ENCODE results near the gene COPS3. TPM values are rescaled to one million over a fixed set of nuclear protein-coding genes. Genes with fewer than 3 reads are reported as not detected.

Gene COPS3
- total and polyA plus RNA-seq, 2 experiments from 2014 or later: 108 to 121 TPM

DNA sequence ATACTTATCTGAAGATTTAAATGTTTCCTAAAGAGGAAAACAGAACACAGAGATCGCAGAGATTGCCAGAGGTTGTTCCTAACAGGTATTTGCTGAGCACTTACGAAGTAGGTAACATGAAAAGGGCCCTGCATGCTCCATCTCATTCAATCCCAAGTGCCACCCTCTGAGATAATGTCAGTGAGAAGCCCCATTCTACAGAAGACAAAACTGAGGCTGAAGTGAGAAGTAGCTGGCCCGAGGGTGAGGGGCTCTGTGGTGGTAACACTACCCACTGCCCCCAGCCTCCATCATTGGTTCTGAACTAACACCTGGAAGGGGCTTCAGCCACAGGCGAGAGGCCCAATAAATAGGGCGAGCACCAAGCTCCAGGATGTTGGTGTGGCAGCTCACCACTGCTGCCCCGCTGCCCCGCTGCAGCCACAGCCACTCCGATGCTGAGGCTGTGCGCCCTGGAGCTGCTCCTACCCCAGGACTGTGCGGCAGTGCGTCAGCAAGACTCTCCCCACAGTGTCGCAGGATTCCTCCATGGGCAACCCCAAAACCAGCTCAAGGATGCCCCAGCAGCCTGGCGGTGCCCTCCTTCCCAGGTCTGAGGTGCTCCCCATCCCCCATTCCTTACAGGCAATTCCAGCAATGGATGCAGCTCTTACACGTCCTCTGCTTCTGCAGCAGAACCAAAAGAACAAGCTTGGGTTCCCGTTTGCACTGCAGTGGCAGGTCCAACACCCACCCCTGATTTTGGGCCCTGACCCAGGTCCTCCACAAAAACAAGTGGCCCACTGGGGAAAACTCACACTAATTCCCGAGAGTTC lies 54.4 kb downstream of the COPS3 start:
- TF ChIP-seq REST (IDR thresholded peaks at IDR 0.05; ENCODE audit: unreplicated experiment): no peak
- TF ChIP-seq NANOG (IDR thresholded peaks at IDR 0.05; ENCODE audit: borderline replicate concordance): no peak
- no peak for TF ChIP-seq JUNB (IDR thresholded peaks at IDR 0.05; ENCODE audit: unreplicated experiment)
- Mint-ChIP-seq H3K36me3 (ENCODE audit: low read depth) (peaks cover 80% of the 10 kb centered on the region), H3K27me3 (ENCODE audit: insufficient read depth, low read depth, poor library complexity) (peaks cover 10% of the 10 kb centered on the region), H3K27ac (no peak overlapping the region), H3K4me1 (no peaks in the 10 kb centered on the region), H3K4me3 (no peak overlapping the region), H3K9me3 (no peaks in the 10 kb centered on the region)
- Histone ChIP-seq H2AFZ (no peak overlapping the region), H3K4me2 (no peak overlapping the region), H3F3A (replicated peaks; ENCODE audit: low read depth) (no peaks in the 10 kb centered on the region), H3K36me3 (ENCODE audit: insufficient read depth) (peaks cover 30% of the 10 kb centered on the region), H3K79me2 (replicated peaks; ENCODE audit: insufficient read depth) (no peaks in the 10 kb centered on the region), H3K4me1 (ENCODE audit: insufficient read depth) (no peaks in the 10 kb centered on the region), H3K4me3 (no peak overlapping the region), H3K27ac (ENCODE audit: low read depth) (no peak overlapping the region), H3K27me3 (ENCODE audit: insufficient read depth) (no peaks in the 10 kb centered on the region), H4K20me1 (replicated peaks; ENCODE audit: insufficient read depth) (no peaks in the 10 kb centered on the region; the same call in 1 of the 2 replicates), H3K9me2 (ENCODE audit: insufficient read depth) (no peaks in the 10 kb centered on the region)
- no peak for ATAC-seq
- DNase-seq (ENCODE audit: low spot score): no peak

- no peak overlapping the region for H3K4me3 Mint-ChIP-seq
- no peak overlapping the region for H3K27ac Mint-ChIP-seq
- peaks cover 11% of the 10 kb centered on the region for H3K27me3 Mint-ChIP-seq (ENCODE audit: insufficient read depth, low read depth, poor library complexity)
- Histone ChIP-seq H3K27ac (ENCODE audit: low read depth) (no peak overlapping the region), H3F3A (replicated peaks; ENCODE audit: low read depth) (no peaks in the 10 kb centered on the region), H3K4me2 (no peak overlapping the region), H4K20me1 (replicated peaks; ENCODE audit: insufficient read depth) (no peaks in the 10 kb centered on the region; the same call in 1 of the 2 replicates), H3K27me3 (ENCODE audit: insufficient read depth) (no peaks in the 10 kb centered on the region), H3K79me2 (replicated peaks; ENCODE audit: insufficient read depth) (no peaks in the 10 kb centered on the region), H2AFZ (no peak overlapping the region), H3K4me1 (ENCODE audit: insufficient read depth) (no peaks in the 10 kb centered on the region), H3K9me2 (ENCODE audit: insufficient read depth) (no peaks in the 10 kb centered on the region), H3K36me3 (ENCODE audit: insufficient read depth) (peaks cover 30% of the 10 kb centered on the region), H3K4me3 (no peak overlapping the region)
- peaks cover 81% of the 10 kb centered on the region for H3K36me3 Mint-ChIP-seq (ENCODE audit: low read depth)
- H3K4me1 Mint-ChIP-seq: no peaks in the 10 kb centered on the region; the same call in 1 of the 3 replicates
- no peaks in the 10 kb centered on the region for H3K9me3 Mint-ChIP-seq
- ATAC-seq: no peak
- DNase-seq (ENCODE audit: low spot score): no peak
- TF ChIP-seq EZH2phosphoT487 (IDR thresholded peaks at IDR 0.05; ENCODE audit: unreplicated experiment) (no peak), ZNF114 (CRISPR knock-in tag; IDR thresholded peaks at IDR 0.05) (no peak), ZNF331 (CRISPR knock-in tag; IDR thresholded peaks at IDR 0.05; ENCODE audit: low read depth) (no peak), CTCF (conservative IDR thresholded peaks at IDR 0.05; ENCODE audit: low read depth in 2 of 2) (no peak)
- TF ChIP-seq, protein P1, sequence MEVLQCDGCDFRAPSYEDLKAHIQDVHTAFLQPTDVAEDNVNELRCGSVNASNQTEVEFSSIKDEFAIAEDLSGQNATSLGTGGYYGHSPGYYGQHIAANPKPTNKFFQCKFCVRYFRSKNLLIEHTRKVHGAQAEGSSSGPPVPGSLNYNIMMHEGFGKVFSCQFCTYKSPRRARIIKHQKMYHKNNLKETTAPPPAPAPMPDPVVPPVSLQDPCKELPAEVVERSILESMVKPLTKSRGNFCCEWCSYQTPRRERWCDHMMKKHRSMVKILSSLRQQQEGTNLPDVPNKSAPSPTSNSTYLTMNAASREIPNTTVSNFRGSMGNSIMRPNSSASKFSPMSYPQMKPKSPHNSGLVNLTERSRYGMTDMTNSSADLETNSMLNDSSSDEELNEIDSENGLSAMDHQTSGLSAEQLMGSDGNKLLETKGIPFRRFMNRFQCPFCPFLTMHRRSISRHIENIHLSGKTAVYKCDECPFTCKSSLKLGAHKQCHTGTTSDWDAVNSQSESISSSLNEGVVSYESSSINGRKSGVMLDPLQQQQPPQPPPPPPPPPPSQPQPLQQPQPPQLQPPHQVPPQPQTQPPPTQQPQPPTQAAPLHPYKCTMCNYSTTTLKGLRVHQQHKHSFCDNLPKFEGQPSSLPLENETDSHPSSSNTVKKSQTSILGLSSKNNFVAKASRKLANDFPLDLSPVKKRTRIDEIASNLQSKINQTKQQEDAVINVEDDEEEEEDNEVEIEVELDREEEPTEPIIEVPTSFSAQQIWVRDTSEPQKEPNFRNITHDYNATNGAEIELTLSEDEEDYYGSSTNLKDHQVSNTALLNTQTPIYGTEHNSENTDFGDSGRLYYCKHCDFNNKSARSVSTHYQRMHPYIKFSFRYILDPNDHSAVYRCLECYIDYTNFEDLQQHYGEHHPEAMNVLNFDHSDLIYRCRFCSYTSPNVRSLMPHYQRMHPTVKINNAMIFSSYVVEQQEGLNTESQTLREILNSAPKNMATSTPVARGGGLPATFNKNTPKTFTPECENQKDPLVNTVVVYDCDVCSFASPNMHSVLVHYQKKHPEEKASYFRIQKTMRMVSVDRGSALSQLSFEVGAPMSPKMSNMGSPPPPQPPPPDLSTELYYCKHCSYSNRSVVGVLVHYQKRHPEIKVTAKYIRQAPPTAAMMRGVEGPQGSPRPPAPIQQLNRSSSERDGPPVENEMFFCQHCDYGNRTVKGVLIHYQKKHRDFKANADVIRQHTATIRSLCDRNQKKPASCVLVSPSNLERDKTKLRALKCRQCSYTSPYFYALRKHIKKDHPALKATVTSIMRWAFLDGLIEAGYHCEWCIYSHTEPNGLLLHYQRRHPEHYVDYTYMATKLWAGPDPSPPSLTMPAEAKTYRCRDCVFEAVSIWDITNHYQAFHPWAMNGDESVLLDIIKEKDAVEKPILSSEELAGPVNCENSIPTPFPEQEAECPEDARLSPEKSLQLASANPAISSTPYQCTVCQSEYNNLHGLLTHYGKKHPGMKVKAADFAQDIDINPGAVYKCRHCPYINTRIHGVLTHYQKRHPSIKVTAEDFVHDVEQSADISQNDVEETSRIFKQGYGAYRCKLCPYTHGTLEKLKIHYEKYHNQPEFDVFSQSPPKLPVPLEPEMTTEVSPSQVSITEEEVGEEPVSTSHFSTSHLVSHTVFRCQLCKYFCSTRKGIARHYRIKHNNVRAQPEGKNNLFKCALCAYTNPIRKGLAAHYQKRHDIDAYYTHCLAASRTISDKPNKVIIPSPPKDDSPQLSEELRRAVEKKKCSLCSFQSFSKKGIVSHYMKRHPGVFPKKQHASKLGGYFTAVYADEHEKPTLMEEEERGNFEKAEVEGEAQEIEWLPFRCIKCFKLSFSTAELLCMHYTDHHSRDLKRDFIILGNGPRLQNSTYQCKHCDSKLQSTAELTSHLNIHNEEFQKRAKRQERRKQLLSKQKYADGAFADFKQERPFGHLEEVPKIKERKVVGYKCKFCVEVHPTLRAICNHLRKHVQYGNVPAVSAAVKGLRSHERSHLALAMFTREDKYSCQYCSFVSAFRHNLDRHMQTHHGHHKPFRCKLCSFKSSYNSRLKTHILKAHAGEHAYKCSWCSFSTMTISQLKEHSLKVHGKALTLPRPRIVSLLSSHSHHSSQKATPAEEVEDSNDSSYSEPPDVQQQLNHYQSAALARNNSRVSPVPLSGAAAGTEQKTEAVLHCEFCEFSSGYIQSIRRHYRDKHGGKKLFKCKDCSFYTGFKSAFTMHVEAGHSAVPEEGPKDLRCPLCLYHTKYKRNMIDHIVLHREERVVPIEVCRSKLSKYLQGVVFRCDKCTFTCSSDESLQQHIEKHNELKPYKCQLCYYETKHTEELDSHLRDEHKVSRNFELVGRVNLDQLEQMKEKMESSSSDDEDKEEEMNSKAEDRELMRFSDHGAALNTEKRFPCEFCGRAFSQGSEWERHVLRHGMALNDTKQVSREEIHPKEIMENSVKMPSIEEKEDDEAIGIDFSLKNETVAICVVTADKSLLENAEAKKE (CRISPR knock-in tag; IDR thresholded peaks at IDR 0.05): no peak
Measured at GRCh38 chr17:17225901-17226300, 55.1 kb downstream of the COPS3 start.
